OCI-LY3 (cell line): Measurements from ENCODE around the gene HOXC11.

Source experiments
- H2AFZ ChIP-seq: fragments of 200-600, 300-600 bp; shearing (Covaris generic); 2 replicates; pipeline ENCODE4 v1.6.0; 2014; ENCODE audit warnings: antibody characterized with exemption, low read depth, low read length
- H3K27ac ChIP-seq: fragments of 200-600, 300-600 bp; sonication (generic); 2 replicates; pipeline ENCODE4 v1.5.1; 2014; ENCODE audit warnings: mild to moderate bottlenecking, low read length, moderate library complexity, mixed read lengths
- H3K27me3 ChIP-seq: fragments of 200-600, 300-600 bp; sonication (generic); 2 replicates; pipeline ENCODE4 v1.6.1; 2014; ENCODE audit warnings: low read depth, low read length, mixed read lengths
- H3K36me3 ChIP-seq: fragments of 200-600, 300-600 bp; sonication (generic); replicated peaks from 2 replicates; pipeline ENCODE3; 2014; ENCODE audit warnings: low read depth, low read length, mixed read lengths
- H3K4me1 ChIP-seq: fragments of 300-600, 200-600 bp; sonication (generic); 2 replicates; pipeline ENCODE4 v1.6.1; 2014; ENCODE audit warnings: low read length, mixed read lengths
- H3K4me2 ChIP-seq: fragments of 200-600, 300-600 bp; sonication (generic); 2 replicates; pipeline ENCODE4 v1.6.1; 2014; ENCODE audit warnings: low read length, mixed read lengths
- H3K4me3 ChIP-seq: fragments of 300-600, 200-600 bp; sonication (generic); 2 replicates; pipeline ENCODE4 v1.5.1; 2014; ENCODE audit warnings: antibody characterized with exemption, mild to moderate bottlenecking, low read length, moderate library complexity
- H3K79me2 ChIP-seq: fragments of 300-600, 200-600 bp; shearing (Covaris generic); 2 replicates; pipeline ENCODE4 v1.6.1; 2014; ENCODE audit warnings: mild to moderate bottlenecking, low read length, mixed read lengths
- H3K9ac ChIP-seq: fragments of 300-600, 200-600 bp; shearing (Covaris generic); 2 replicates; pipeline ENCODE4 v1.6.0; 2014; ENCODE audit warnings: mild to moderate bottlenecking, low read length, moderate library complexity
- H3K9me3 ChIP-seq: fragments of 200-600, 300-600 bp; shearing (Covaris generic); 2 replicates; pipeline ENCODE4 v1.6.1; 2014; ENCODE audit warnings: low read length, mixed read lengths; ENCODE audit not compliant: insufficient read depth
- H4K20me1 ChIP-seq: fragments of 200-600, 300-600 bp; sonication (generic); 2 replicates; pipeline ENCODE4 v1.6.1; 2016; ENCODE audit warnings: low read length, mixed read lengths; ENCODE audit not compliant: insufficient read depth
- EZH2phosphoT487 ChIP-seq: fragments of 200-600 bp; shearing (Covaris generic); IDR thresholded peaks from 2 replicates; pipeline ENCODE4 v1.6.1; 2018; ENCODE audit warnings: antibody characterized with exemption, mixed run types, low read depth
- TF ChIP-seq, protein P1 (sequence below): fragments of 200-600, 300-600 bp; sonication (generic); IDR thresholded peaks from 2 replicates; pipeline ENCODE4 v1.5.1; 2014; ENCODE audit warnings: antibody characterized with exemption, low read length, low read depth

Gene HOXC11

DNA sequence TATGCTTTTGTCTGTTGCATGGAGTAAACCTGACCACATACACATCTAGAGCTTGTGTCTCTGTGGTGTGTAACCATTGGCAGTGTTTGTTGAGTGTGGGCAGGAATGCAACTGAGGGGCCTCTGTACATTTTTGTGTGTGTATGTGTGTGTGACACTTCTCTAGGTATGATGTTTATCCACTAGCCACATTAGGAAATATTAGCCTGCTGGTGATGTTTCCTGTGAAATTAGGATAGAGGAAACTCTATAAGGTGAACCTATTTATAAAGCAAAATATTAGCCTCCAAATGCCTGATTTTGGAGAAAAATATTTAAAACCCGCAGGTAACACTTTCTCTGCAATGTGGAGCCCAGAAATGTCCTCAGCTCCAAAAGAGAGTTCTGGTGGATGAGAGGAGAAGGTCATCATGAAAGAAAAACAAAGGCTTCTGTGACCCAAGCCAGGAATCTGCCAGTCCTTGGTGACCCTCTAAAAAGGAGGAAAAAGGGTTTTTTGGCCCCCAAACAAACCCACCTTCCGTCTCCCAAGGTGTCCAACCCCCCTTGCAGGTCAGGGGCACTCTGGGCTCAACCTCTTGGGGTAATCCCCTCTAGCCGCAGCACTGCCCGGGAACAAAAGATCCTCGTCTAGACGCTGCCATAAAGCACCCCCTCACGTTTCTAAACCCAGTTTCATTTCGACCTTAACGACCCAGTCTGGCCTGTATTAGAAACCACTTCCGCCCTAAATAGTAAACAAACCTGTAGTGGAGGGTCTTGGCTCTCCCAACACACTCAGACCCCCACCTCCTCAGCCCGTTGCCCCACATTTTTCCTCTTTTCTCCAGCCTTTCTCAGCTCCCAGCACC, 4.9 kb downstream of the HOXC11 start:
- Histone ChIP-seq H3K4me3 (no peak overlapping the region), H4K20me1 (no peaks in the 10 kb centered on the region), H3K4me1 (peaks cover 32% of the 10 kb centered on the region), H3K27ac (no peak overlapping the region), H3K36me3 (no peaks in the 10 kb centered on the region), H3K4me2 (peak overlapping the region; percentile 47), H2AFZ (no peak overlapping the region), H3K9ac (no peak overlapping the region), H3K79me2 (no peaks in the 10 kb centered on the region), H3K27me3 (0 out of 2 replicates have a peak, but pooled peaks cover 5% of the 10 kb centered on the region), H3K9me3 (no peaks in the 10 kb centered on the region)
- TF ChIP-seq, protein P1, sequence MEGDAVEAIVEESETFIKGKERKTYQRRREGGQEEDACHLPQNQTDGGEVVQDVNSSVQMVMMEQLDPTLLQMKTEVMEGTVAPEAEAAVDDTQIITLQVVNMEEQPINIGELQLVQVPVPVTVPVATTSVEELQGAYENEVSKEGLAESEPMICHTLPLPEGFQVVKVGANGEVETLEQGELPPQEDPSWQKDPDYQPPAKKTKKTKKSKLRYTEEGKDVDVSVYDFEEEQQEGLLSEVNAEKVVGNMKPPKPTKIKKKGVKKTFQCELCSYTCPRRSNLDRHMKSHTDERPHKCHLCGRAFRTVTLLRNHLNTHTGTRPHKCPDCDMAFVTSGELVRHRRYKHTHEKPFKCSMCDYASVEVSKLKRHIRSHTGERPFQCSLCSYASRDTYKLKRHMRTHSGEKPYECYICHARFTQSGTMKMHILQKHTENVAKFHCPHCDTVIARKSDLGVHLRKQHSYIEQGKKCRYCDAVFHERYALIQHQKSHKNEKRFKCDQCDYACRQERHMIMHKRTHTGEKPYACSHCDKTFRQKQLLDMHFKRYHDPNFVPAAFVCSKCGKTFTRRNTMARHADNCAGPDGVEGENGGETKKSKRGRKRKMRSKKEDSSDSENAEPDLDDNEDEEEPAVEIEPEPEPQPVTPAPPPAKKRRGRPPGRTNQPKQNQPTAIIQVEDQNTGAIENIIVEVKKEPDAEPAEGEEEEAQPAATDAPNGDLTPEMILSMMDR: no peak
- TF ChIP-seq EZH2phosphoT487: no peak

DNA sequence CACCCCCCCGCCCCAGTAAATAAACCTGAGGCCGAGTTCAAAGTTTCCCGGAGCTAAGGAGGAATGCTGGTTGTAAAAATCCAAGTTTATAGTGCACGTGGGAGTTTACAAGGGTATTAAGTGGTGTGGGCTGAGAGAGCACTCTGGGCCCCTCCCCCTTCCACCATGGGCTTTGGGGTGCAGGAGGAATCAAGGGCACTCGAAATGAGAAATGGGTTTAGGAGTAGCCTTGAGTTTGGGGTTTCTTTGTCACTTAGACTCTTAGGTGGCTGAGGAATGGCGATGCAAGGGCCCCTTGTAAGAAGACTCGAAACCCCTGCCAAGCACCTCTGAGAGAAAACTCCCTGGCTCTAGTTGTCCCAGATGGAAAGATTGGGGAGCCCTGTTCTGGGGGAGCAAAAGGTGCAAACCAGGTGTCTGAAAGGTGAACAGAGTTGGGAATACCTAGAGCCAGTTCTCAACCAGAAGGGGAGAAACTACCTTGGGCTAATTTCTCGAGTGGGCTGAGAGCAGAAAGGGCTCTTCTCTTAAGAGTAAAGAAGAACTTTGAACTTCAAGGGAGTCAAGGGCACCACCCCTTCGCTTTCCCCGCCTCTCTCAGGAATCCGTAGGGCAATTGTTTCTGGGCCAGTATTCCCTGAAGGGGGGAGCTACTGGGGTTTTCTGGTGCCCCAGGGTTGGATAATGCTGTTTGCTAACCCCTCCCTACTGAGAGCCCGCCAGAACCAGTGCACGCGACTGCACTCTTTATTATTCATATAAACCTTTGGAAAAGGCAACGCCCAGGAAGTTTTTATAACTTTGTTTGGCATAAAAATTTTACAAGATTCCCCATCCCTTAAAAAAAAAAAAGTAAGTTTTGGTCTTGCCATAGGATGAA, 5.8 kb downstream of the HOXC11 start:
- H3K4me2 ChIP-seq: no peak overlapping the region
- peaks cover 33% of the 10 kb centered on the region for H3K4me1 ChIP-seq
- H3K36me3 ChIP-seq: no peaks in the 10 kb centered on the region
- H3K9me3 ChIP-seq: no peaks in the 10 kb centered on the region
- H3K27me3 ChIP-seq: 0 out of 2 replicates have a peak, but pooled peaks cover 5% of the 10 kb centered on the region
- H3K79me2 ChIP-seq: no peaks in the 10 kb centered on the region
- no peaks in the 10 kb centered on the region for H4K20me1 ChIP-seq
- H3K9ac ChIP-seq: no peak overlapping the region
- no peak for TF ChIP-seq EZH2phosphoT487
- TF ChIP-seq, protein P1: no peak
- no peak overlapping the region for H3K27ac ChIP-seq
- H2AFZ ChIP-seq: no peak overlapping the region
- H3K4me3 ChIP-seq: no peak overlapping the region

DNA sequence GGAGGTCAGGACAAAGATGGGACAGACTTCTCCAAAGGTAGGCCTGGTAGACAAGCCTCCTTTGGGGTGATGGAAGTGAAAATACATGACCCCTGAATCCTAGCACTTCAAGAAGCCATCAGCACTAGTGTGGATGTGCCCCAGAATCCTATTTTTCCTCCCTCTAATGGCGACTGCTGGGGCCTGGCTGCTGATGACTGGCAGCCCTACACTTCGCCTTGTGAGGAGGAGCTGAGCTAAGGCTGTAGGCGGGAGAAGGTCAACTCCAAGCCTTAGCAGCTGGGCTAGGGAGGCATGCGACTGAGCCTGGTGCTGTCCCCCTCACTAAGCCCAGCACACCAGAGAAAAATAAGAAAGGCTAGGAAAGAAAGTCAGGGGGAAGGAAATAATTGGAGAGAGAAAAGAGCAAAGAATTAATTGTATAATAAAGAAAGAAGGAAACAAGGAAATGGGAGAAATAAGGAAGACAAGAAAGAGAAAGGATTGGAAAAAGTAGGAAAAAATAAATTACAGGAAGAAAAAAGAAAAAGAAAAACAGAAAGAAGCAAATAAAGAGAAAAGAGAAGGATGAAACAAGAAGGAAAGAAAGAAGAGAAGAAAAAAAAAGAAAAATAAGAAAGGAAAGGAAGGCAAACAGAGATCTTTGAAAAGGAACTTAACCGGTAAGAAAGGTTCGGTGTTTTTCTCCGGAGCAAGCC, 7.3 kb downstream of the HOXC11 start:
- no peaks in the 10 kb centered on the region for H3K9me3 ChIP-seq

More for the DNA sequence above, 7.3 kb downstream of the HOXC11 start:
- peak overlapping the region; percentile 23; the same call in 1 of the 2 replicates for H3K9ac ChIP-seq
- H3K36me3 ChIP-seq: no peaks in the 10 kb centered on the region
- 0 out of 2 replicates have a peak overlapping the region, but pooled peaks have one; percentile 32 for H2AFZ ChIP-seq
- TF ChIP-seq, protein P1: no peak
- no peak for TF ChIP-seq EZH2phosphoT487
- peaks cover 42% of the 10 kb centered on the region for H3K4me1 ChIP-seq
- 0 out of 2 replicates have a peak overlapping the region, but pooled peaks have one; percentile 38 for H3K27ac ChIP-seq
- no peaks in the 10 kb centered on the region for H4K20me1 ChIP-seq
- H3K4me2 ChIP-seq: peak overlapping the region; percentile 78
- no peaks in the 10 kb centered on the region for H3K79me2 ChIP-seq
- peak overlapping the region; percentile 56 for H3K4me3 ChIP-seq
- 0 out of 2 replicates have a peak, but pooled peaks cover 5% of the 10 kb centered on the region for H3K27me3 ChIP-seq
